ENCODE data around the gene TBXT.

TBXT gene

GRCh38 chr6:166167801-166168615 lies at the start of gene TBXT:
Gene TBXT, minus strand, starts transcription at chr6:166167851. Its CDS starts 260 bp downstream, at chr6:166167591.
- in situ Hi-C loops (cut with HindIII; ENCODE audit: low sequenced_read_pairs) = no loop called here
- TF ChIP-seq CTCF (IDR thresholded peaks at IDR 0.05; ENCODE audit: low read depth, low read length) = no peak
- DNase-seq (ENCODE audit: low read depth, low spot score) = no peak
- H3K4me3 ChIP-seq (ENCODE audit: low read depth, low read length) = no peak within 1 kb of the TSS

- H3K4me3 ChIP-seq (ENCODE audit: low read depth, low read length) = no peak overlapping the region
- in situ Hi-C loops (cut with HindIII; ENCODE audit: low sequenced_read_pairs) = no loop called here
- DNase-seq (ENCODE audit: low read depth, low spot score) = no peak
- no peak for TF ChIP-seq CTCF (IDR thresholded peaks at IDR 0.05; ENCODE audit: low read depth, low read length)
Observed at GRCh38 chr6:166207284-166207561, 39.6 kb upstream of the TBXT start.

- no peak for DNase-seq (ENCODE audit: low read depth, low spot score)
Observed at GRCh38 chr6:166206510-166207283, 39.0 kb upstream of the TBXT start.

GRCh38 chr6:166206066-166206465 lies 38.4 kb upstream of the TBXT start:
- in situ Hi-C loops (cut with HindIII; ENCODE audit: low sequenced_read_pairs) = no loop called here
- no peak overlapping the region for H3K4me3 ChIP-seq (ENCODE audit: low read depth, low read length)
- TF ChIP-seq CTCF (IDR thresholded peaks at IDR 0.05; ENCODE audit: low read depth, low read length) = no peak
- no peak for DNase-seq (ENCODE audit: low read depth, low spot score)

More at GRCh38 chr6:166206510-166207283, 39.0 kb upstream of the TBXT start:
- TF ChIP-seq CTCF (IDR thresholded peaks at IDR 0.05; ENCODE audit: low read depth, low read length) = no peak
- no peak overlapping the region for H3K4me3 ChIP-seq (ENCODE audit: low read depth, low read length)
- in situ Hi-C loops (cut with HindIII; ENCODE audit: low sequenced_read_pairs) = no loop called here

GRCh38 chr6:166204852-166205650 lies 37.4 kb upstream of the TBXT start:
- no peak overlapping the region for H3K4me3 ChIP-seq (ENCODE audit: low read depth, low read length)
- in situ Hi-C loops (cut with HindIII; ENCODE audit: low sequenced_read_pairs) = no loop called here
- TF ChIP-seq CTCF (IDR thresholded peaks at IDR 0.05; ENCODE audit: low read depth, low read length) = no peak
- no peak for DNase-seq (ENCODE audit: low read depth, low spot score)

GRCh38 chr6:166203641-166204222 lies 36.1 kb upstream of the TBXT start:
- TF ChIP-seq CTCF (IDR thresholded peaks at IDR 0.05; ENCODE audit: low read depth, low read length) = no peak

More at GRCh38 chr6:166203641-166204222, 36.1 kb upstream of the TBXT start:
- in situ Hi-C loops (cut with HindIII; ENCODE audit: low sequenced_read_pairs) = no loop called here
- DNase-seq (ENCODE audit: low read depth, low spot score) = no peak
- H3K4me3 ChIP-seq (ENCODE audit: low read depth, low read length) = no peak overlapping the region

Data from astrocyte of the spinal cord (primary cell).